Measurements from ENCODE around the gene ATP8A2. TPM values are rescaled to one million over a fixed set of nuclear protein-coding genes. Genes with fewer than 3 reads are reported as not detected.

Gene ATP8A2
- total RNA-seq, 1 experiment from 2014 or later = 5.2 TPM

DNA sequence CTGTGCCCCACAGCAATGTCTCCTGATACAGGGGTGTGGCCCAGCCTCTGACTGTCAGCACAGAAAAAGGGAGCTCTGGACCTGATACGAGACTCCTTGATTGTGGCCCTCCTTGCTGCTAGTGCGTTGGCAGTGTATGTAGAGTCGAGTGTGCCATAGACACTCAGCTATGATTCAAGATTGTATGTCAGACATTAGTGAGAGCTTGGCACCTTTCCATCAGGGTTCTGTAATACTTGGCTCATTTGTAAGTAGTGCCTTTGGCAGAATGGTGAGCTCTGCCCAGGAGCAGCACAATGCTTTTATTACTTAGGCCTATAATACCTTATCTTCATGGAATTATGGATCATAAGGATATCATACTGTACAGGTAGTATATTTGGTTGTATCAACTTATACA, 83.4 kb downstream of the ATP8A2 start (continued):
- TF ChIP-seq, protein P1, sequence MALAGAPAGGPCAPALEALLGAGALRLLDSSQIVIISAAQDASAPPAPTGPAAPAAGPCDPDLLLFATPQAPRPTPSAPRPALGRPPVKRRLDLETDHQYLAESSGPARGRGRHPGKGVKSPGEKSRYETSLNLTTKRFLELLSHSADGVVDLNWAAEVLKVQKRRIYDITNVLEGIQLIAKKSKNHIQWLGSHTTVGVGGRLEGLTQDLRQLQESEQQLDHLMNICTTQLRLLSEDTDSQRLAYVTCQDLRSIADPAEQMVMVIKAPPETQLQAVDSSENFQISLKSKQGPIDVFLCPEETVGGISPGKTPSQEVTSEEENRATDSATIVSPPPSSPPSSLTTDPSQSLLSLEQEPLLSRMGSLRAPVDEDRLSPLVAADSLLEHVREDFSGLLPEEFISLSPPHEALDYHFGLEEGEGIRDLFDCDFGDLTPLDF (CRISPR knock-in tag; IDR thresholded peaks at IDR 0.05) = no peak
- no peak for TF ChIP-seq ZNF425 (CRISPR knock-in tag; conservative IDR thresholded peaks at IDR 0.05)
- TF ChIP-seq, protein P2, sequence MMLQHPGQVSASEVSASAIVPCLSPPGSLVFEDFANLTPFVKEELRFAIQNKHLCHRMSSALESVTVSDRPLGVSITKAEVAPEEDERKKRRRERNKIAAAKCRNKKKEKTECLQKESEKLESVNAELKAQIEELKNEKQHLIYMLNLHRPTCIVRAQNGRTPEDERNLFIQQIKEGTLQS (CRISPR knock-in tag; conservative IDR thresholded peaks at IDR 0.05) = no peak
- TF ChIP-seq ZSCAN18 (CRISPR knock-in tag; IDR thresholded peaks at IDR 0.05) = no peak
- TF ChIP-seq GRHL2 (CRISPR knock-in tag; IDR thresholded peaks at IDR 0.05; ENCODE audit: insufficient replicate concordance, severe bottlenecking) = no peak
- TF ChIP-seq HMGXB4 (CRISPR knock-in tag; IDR thresholded peaks at IDR 0.05) = no peak
- TF ChIP-seq CTCF (IDR thresholded peaks at IDR 0.05) = no peak
- TF ChIP-seq ETV6 (CRISPR knock-in tag; IDR thresholded peaks at IDR 0.05) = no peak
- no peak for TF ChIP-seq EMX1 (CRISPR knock-in tag; IDR thresholded peaks at IDR 0.05)
- no peak for TF ChIP-seq SOX15 (CRISPR knock-in tag; IDR thresholded peaks at IDR 0.05)
- TF ChIP-seq NR2C2 (CRISPR knock-in tag; IDR thresholded peaks at IDR 0.05) = no peak
- no peak for TF ChIP-seq ESRRA (CRISPR knock-in tag; IDR thresholded peaks at IDR 0.05; ENCODE audit: borderline replicate concordance)
- TF ChIP-seq ZNF671 (CRISPR knock-in tag; IDR thresholded peaks at IDR 0.05) = no peak

DNA sequence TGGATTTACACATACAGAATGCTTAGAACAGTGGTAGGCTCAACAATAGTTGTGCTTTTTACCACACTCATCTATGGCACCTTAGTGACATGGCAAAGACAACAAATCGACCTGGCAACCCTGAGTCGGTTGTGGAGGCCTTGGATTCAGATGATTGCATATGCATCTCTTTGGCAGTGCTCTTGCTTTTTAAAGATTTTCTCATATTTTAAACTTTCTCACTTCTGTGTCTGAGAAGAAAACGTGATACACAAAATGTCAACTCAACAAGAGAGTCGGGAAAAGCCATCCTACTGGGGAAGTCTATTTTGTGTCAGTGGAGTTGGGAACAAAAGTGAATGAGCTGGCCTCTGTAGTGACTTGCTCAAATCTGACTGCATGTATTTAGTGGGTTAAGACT, 85.8 kb downstream of the ATP8A2 start:
- H3K27me3 Mint-ChIP-seq (ENCODE audit: low read depth) = no peaks in the 10 kb centered on the region

More for the DNA sequence above, 85.8 kb downstream of the ATP8A2 start:
- H3K4me3 Mint-ChIP-seq = no peak overlapping the region
- H3K36me3 Mint-ChIP-seq = no peaks in the 10 kb centered on the region
- DNase-seq (ENCODE audit: low spot score) (no peak), ATAC-seq (no peak)
- POLR2A ChIA-PET = no interaction called here
- no peaks in the 10 kb centered on the region for H3K4me1 Mint-ChIP-seq
- no peak overlapping the region for H3K27ac Mint-ChIP-seq
- no peak for TF ChIP-seq STAT6 (CRISPR knock-in tag; conservative IDR thresholded peaks at IDR 0.05; ENCODE audit: low read depth)
- H3K9me3 Mint-ChIP-seq = no peaks in the 10 kb centered on the region
- CTCF ChIA-PET = no interaction called here

All from WTC11 (cell line).